DMS79 (cell line): Measurements from ENCODE around the gene HBM.
"Not testable (repeated sequence)": the region's sequence is repeated elsewhere in the genome, so short reads cannot be mapped to it uniquely, and the experiment has no call there.

Experiments
- DNase-seq: peaks from one replicate; lab custom pipeline; 2025; lab: John Stamatoyannopoulos, UW

Gene HBM

DNA sequence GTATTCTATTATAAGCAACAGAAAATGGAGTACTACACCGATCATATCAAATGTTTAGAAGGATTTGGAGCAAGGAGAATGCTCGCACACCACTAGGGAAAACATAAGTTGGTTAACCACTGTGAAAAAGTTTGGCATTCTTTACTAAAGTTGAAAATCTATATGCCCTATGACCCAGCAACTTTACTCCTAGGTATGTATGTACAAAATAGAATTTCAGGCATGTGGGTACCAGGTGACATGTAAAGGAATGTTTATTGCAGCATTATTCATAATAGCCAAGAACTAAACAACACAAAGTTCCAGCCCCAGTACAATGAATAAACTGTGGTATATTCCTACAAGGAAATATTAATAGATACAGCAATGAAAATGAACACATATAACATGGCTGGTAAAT is 19.1 kb upstream of the HBM start:
- no peak for DNase-seq

DNA sequence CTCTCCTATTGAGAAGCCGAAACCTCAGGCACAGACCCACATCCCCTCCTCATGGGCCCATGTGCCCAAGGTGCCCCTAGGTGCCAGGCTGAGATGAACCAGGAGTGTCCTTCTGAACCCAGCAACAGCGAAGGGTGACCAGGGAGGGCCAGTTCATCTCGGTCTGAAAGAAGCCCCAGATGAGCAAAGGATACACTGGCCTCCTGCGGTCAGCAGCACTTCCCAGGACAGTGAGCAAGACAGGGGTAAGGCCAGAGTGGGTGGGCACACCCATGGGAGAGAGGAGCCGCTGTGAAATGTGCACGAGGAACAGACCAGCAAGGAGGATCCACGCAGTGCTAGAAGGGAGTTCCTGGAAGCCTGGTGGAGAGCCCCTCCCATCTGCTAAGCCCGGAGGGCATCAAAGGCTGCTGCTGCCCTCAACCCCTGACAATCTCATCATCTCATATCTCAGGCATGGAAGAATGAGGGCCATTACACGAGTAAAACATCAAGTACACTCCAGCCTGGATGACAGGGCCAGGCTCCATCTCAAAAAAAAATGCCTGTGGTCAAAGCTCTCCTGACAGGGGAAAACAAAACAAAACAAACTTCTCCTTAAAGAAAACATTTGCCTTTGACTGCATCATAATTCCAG is 16.6 kb upstream of the HBM start:
- DNase-seq = peak; percentile 78

DNA sequence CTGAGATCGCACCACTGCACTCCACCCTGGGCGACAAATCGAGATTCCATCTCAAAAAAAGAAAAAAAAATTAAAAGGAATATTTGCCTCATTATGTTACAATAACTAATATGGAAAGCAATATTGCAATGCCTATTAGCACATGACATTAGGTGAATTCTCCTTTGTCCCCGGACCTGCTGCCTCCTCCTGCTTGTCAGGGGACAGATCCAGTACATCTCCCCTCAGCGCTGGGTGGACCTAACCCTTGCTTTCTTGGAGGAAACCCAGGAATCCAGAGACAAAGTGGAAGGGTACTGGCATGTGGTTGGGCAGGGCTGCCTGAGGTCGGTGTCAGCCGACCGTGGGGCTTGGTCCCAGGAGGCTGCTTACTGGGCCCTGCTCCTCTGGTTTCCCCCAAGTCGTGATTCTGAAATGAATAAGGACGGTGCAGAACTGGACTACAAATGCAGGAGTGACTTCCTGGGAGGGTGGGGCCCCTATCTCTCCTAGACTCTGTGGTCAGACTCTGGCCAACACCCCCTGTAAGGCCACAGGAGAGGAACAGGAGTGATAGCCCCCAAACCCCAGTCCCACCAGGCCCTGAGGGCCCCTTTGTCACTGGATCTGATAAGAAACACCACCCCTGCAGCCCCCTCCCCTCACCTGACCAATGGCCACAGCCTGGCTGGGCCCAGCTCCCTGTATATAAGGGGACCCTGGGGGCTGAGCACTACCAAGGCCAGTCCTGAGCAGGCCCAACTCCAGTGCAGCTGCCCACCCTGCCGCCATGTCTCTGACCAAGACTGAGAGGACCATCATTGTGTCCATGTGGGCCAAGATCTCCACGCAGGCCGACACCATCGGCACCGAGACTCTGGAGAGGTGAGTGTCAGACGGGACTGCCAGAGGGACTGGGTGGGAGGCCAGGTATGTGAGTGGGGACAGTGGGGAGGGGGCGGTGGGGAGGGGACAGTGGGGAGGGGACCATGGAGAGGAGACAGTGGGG is 13.3 kb upstream of the HBM start, which contains the start of gene HBZ:
Gene HBZ (plus strand): TSS at position 504 of the 988 bp plus-strand sequence. CDS start 266 bp downstream, at position 770.
- DNase-seq = no peak

GRCh38 chr16:153129-153521 is 12.7 kb upstream of the HBM start:
- DNase-seq = not testable (repeated sequence)

DNA sequence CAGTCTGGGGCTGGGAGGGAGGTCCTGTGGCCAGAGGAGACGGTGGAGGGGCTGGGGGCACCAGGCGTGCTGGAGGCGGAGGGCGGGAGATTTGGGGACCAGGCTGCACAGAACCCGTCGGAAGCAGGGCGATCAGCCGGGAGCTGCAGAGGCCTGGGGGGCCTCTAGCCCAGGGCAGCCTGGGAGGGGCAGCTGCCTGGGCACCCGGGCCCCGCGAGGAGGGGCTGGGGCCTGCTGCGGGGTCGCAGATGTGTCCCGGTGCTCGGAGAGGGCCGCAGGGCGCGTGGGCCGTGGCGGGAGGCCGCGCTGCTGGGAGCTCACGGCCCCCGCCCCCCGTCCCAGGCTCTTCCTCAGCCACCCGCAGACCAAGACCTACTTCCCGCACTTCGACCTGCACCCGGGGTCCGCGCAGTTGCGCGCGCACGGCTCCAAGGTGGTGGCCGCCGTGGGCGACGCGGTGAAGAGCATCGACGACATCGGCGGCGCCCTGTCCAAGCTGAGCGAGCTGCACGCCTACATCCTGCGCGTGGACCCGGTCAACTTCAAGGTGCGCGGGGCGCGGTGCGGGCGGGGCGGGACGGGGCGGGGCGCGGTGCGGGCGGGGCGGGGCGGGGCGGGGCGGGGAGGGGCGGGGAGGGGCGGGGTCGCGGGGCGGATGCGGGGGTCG is 12.1 kb upstream of the HBM start:
- DNase-seq = not testable (repeated sequence)

DNA sequence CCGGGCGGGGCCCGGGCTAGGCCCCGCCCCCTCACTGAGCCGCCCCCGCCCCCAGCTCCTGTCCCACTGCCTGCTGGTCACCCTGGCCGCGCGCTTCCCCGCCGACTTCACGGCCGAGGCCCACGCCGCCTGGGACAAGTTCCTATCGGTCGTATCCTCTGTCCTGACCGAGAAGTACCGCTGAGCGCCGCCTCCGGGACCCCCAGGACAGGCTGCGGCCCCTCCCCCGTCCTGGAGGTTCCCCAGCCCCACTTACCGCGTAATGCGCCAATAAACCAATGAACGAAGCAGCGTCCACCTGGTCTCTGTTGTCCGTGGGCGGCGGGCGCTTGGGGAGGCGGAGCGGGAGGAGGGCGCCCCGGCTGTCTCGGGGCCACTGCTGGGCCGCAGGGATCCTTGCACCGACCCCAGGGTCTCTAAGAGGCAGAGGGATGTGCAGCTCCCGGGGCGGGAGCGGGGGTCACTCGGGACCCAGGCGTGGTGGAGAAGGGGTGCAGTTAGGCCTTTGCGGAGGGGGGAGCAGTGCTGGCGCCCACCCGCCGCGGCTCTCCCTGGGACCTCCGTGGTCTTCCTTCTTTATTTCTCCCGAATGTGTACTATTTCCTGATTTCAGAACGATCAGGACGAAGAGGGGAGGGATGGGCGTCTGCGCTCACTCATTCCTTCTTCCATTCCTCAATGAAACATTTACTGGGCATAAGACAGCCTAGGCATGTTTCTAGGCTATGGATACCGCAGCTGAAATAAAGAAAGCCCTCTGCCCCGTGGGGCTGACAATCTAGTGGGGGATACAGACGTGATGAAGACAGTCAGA is 11.4 kb upstream of the HBM start:
- DNase-seq = no peak

DNA sequence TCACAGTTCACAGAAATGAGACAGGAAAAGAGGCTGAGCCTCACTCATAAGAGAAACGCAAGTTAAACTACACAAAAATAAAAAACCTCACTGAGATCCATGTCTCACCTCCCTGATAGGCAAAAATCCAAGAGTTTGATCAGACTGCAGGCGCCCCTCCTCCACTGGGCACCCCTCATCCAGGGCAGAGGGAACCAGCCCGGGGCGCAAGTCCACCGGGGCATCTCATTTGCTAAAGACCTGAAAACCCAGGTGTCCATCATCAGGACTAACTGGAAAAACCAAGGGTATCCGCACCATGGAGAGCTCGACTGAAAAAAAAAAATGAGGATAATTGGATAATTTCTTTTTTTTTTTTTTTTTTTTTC is 10.8 kb upstream of the HBM start:
- no peak for DNase-seq

GRCh38 chr16:159136-159849 is 6.5 kb upstream of the HBM start:
- no peak for DNase-seq

DNA sequence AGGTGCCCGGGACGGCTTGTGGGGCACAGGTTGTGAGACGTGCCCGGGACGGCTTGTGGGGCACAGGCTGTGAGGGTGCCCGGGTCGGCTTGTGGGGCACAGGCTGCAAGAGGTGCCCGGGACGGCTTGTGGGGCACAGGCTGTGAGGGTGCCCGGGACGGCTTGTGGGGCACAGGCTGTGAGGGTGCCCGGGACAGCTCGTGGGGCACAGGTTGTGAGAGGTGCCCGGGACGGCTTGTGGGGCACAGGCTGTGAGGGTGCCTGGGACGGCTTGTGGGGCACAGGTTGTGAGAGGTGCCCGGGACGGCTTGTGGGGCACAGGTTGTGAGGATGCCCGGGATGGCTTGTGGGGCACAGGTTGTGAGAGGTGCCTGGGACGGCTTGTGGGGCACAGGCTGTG is 5.5 kb upstream of the HBM start:
- DNase-seq = not testable (repeated sequence)

DNA sequence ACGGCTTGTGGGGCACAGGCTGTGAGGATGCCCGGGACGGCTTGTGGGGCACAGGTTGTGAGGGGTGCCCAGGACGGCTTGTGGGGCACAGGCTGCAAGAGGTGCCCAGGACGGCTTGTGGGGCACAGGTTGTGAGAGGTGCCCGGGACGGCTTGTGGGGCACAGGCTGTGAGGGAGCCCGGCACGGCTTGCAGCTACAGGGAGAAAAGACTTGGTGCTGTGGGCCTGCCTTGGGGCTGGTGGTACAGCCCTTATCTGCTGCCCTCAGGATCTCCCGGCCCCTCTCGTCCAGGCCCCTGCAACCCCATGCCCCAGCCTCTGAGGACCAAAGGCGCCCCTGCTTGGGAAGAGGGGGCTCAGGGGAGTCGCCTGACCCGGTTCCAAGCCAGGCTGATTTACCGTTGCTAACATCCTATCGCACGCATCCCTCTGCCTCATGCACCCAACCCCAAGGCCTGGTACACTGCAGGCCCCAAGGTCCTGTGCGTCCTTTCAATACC is 5.0 kb upstream of the HBM start:
- DNase-seq = no peak

- DNase-seq = no peak
Observed at GRCh38 chr16:162271-162991, 3.3 kb upstream of the HBM start.

DNA sequence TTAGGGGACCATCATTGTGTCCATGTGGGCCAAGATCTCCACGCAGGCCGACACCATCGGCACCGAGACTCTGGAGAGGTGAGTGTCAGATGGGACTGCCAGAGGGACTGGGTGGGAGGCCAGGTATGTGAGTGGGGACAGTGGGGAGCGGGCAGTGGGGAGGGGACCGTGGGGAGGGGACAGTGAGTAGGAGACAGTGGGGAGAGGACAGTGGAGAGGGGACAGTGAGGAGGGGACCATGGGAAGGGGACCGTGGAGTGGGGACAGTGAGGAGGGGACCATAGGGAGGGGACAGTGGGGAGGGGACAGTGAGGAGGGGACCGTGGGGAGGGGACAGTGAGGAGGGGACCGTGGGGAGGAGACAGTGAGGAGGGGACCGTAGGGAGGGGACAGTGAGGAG is 2.6 kb upstream of the HBM start:
- DNase-seq = not testable (repeated sequence)

DNA sequence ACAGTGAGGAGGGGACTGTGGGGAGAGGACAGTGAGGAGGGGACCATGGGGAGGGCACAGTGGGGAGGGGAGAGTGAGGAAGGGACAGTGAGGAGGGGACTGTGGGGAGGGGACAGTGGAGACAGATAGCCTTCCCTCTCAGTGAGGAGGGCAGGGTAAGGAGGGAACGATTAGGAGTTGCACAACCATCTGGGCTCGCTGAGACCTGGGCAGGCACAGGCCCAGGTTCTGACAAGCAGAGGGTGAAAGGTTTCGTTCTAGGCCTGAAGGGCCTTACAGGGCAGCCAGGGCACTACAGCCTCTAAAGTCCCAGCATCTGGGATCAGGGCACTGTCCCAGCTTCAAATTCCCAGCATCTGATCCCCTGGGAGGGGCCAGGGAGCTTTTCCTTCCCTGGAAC is 2.1 kb upstream of the HBM start:
- not testable (repeated sequence) for DNase-seq

GRCh38 chr16:164134-164823 is 1.5 kb upstream of the HBM start:
- DNase-seq = not testable (repeated sequence)

GRCh38 chr16:164827-165538 is 795 bp upstream of the HBM start:
- DNase-seq = no peak

DNA sequence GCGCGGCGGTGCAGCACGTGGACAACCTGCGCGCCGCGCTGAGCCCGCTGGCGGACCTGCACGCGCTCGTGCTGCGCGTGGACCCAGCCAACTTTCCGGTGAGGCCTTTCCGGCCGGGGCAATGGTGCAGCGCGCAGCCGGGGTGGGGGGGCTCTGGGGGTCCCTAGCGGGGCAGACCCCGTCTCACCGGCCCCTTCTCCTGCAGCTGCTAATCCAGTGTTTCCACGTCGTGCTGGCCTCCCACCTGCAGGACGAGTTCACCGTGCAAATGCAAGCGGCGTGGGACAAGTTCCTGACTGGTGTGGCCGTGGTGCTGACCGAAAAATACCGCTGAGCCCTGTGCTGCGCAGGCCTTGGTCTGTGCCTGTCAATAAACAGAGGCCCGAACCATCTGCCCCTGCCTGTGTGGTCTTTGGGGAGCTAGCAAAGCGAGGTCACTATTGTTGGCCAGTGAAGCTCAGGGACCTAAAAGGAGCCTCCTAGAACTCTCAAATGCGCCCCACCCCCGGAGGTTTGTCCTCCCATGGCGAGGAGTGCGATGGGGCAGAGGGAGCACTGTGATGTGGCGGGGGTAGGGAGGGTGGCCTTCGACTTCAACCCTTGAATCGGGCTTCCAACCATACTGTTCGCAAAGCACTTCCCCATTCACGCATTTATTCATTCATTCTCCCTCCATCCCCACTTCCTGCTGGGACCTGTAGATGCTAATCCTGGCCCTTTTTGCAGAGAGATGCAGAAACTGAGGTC is 770 bp downstream of the HBM start:
- no peak for DNase-seq

GRCh38 chr16:167122-167690 is 1.4 kb downstream of the HBM start:
- no peak for DNase-seq

DNA sequence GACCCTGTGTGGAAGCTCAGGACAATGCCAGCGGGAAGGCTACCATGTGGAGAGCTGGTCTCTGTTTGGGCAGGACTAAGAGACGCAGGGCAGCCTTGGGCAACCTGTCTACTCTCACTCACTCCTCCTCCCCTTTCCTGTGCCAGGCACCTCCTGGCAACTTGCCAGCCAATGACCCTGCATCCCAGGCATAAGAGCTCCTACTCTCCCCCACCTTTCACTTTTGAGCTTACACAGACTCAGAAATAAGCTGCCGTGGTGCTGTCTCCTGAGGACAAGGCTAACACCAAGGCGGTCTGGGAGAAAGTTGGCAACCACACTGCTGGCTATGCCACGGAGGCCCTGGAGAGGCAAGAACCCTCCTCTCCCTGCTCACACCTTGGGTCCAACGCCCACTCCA is 2.6 kb downstream of the HBM start:
- peak; percentile 27 for DNase-seq
